GM12801 (cell line): ENCODE data around the gene PAIP2.

ENCODE experiments used
- CTCF ChIP-seq: IDR thresholded peaks from one replicate; pipeline ENCODE4 v1.5.1; 2011; ENCODE audit warnings: control low read depth; ENCODE audit not compliant: insufficient read length; ENCODE audit errors: extremely low read depth

The PAIP2 gene

DNA sequence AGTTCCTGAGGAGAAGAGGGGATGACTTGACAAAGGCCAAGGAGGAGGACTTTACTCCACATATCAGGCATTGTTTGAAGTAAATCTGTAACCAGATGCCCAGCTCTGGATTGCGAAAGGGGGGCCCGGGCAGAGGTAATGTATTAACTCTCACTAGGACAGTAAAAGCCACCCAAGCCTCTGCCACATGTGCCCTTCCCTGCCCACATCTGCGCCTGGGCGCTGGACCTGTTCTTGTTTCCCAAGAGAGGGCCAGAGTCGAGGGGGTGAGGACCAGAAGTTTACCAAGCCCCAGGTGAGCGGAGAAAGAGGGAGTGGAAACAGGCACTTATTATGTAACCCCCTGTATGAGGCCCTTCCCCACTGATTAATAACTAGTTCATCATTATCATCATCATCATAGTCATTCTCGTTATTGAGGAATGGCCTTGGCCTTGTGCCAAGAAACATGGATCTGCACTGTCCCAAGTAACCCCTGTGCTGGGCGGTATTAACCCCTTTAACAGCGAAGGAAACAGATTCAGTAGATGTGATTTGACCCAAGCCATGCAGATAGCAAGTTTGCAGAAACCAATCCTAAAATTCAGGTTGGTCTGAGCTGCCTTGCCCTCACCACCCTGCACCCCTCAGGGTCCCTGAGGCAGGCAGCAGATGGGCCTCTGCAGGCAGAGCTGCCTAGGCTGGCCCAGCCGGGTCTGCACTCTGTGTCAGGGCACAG lies 41.8 kb downstream of the PAIP2 start, which contains the start of gene SLC23A1:
SLC23A1 (minus strand) TSS at position 23 of the 718 bp plus-strand sequence. CDS start 44 bp downstream, outside the sequence.
- TF ChIP-seq CTCF, result no peak

- TF ChIP-seq CTCF, result no peak
These were observed 42.4 kb downstream of the PAIP2 start for GRCh38 chr5:139383993-139384590.

GRCh38 chr5:139384591-139385051 lies 43.0 kb downstream of the PAIP2 start:
- TF ChIP-seq CTCF, result no peak

GRCh38 chr5:139385061-139386049 lies 43.7 kb downstream of the PAIP2 start:
- TF ChIP-seq CTCF, result no peak

DNA sequence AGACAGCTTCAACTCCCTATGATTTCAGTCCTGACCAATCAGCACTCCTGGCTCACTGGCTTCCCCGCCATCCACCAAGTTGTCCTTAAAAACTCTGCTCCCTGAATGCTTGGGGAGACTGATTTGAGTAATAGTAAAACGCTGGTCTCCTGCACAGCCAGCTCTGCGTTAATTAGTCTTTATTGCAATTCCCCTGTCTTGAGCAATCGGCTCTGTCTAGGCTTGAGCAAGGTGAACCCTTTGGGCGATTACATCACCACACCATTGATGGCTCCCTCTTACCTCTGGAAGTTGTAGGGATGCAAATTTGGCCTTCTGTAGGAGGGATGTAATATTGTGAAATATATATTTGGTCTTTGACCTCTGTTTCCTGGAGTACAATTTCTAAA lies 44.4 kb downstream of the PAIP2 start:
- no peak for TF ChIP-seq CTCF

DNA sequence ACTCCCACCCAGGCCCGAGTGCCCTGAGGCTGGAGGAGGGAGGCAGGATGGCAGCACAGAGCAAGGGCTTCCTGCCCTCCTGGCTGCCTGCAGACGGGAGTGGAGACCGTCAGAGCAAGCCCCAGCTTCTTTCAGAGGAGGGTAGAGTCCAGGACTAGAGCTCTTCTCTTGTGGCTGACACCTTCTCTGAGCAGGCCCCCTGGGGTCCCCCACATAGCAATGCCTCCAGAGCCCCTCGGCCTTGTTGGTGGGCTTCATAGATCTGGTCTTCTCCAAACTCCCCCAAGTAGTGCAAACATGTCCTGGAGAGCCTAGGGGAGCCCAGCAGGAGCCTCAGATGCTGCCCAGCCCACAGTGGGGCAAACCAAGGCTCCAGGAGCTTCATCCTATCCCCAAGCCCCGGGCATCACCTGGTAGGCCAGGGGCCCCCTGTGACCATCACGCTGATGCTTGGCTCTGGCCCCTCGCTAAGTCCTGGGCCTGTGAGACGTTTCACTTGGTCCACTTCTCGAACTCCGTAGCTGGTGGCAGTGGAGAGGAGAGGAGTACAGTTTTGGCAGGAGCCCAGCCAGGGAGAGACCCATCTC lies 46.0 kb downstream of the PAIP2 start:
- no peak for TF ChIP-seq CTCF
